COLO668 (cell line): ENCODE data around the gene GMDS.

Source experiments
- DNase-seq: peaks from one replicate; lab custom pipeline; 2025; ENCODE audit not compliant: unreplicated experiment; lab: John Stamatoyannopoulos, UW

Gene GMDS

DNA sequence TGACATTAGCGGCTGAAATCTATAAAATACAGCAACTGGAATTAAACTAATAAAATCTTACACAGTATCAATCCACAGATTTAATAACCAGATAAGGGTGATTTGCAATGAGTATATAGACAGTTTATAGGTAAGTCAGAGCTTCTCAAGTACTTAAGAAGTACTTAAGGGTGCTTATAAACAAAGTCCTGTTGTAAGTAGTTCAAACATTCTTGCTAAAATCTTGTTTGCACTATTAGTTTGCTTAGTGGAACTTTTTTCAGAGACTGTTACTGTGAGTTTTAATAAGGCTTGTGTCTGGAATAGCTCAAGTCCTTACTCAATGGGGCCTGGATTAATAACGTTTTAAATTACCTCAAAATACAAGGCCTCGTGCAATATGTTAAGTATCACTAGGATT lies 240.5 kb downstream of the GMDS start:
- DNase-seq = no peak

DNA sequence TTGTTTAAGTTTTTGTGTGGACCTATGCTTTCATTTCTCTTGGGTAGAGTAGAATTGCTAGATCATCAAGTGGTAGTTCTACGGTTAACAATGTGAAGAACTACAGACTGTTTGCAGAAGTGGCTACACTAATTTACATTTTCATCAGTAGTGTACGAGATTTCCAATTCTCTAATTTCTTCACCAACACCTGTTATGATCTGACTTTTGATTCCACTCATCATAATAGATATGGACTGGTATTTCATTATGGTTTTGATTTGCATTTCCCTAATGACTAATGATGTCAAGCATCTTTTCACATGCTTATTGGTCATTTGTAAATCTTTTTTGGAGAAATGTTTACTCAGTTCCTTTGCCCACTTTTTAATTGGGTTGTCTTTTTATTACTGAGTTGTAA lies 244.4 kb downstream of the GMDS start:
- DNase-seq = no peak

DNA sequence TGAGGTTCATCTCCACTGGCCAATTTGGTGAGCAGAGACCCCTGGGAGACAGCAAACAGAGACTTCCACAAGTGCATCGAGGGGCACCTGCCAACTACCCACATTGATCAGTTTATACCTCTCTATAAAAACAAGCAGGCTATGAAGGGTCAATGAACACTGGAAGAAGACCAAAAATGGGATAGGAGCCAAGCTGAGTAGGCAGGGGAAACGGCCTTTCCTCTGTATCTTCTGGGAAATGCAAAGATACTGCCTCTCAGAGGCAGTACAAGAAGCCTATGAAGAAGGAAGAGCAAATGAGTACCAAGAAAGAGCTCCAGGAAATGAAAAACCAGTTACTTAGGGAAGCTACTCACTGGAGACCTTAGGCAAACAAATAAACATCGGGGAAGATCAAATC lies 247.7 kb downstream of the GMDS start:
- DNase-seq = no peak

DNA sequence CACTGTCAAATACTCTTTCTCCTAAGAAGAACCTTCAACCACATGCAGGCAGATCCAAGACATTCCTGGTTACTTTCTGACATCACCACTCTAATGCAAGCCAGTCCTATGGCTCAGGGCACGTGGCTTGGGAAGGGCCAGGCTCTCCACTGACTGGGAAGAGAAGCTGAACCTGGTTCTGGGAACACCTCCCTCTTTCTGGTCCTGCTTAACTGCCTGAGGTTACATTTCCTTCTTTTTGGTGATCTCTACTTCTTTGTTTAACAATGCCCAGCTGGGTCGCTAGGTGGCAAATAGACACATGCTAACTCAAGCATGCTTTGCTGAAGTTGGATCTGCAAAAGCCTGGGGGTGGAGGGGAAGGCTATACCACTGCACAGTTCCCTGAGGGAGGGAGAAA lies 249.8 kb downstream of the GMDS start:
- peak; percentile 2 for DNase-seq

DNA sequence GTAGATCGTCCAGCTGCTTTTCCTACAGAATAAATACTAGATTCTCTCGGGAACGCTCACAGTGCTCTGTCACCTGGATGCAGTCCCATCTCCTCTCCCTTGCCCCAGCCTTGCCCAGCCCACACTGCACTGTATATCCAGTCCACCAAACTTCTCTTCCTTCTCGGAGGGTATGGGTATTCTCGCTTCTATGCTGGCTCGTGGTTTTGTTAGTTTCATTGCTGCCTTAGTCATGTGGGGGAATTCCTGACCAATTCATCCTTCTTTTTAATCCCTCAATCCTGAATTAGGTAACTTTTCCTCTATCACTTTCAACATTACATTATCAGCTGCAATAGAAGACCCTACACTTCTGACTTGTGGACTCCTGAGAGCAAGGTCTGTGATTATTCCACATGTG lies 252.4 kb downstream of the GMDS start:
- DNase-seq = no peak

DNA sequence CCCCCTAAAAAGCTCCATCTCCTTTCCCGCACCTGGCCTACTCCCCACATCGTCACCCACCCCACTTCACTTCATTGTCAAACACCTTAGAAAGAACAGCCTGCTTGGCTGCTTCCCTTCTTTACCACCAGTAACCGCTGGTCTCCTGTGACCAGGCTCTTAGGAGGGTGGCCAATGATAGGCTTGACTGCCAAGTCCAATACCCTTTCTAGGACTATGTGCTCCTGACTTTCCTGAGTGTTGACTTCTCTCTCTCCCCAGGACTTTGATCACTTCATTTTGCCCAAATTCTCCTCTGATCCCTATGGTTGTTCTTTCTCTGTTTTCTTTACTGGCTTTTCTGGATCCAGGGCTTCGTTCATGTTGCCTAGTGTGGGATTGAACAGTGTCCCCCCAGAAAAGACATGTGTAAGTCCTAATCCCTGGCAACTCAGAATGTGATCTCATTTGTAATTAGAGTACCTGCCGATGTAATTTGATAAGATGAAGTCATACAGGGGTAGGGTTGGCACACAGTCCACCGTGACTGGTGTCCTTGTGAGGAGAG lies 254.0 kb downstream of the GMDS start:
- no peak for DNase-seq

DNA sequence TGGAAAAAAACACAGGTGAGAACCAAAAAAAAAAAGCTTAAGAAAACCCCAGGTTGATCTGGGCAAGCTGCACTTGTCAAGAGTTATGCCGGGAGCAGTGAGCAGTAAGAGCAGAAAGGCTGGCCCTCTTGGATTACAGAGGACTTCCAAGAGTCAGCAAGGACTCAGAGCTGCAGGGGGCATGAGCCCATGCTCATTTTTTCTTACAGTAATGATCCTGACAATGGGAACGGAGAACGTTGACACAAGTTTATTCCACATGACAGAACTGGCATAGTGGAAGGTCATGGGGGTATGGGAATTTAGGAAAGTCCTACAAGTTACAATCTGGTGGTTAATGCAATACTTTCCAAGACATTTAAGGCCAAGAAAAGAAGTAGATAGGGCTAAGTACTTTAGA lies 256.6 kb downstream of the GMDS start:
- no peak for DNase-seq

DNA sequence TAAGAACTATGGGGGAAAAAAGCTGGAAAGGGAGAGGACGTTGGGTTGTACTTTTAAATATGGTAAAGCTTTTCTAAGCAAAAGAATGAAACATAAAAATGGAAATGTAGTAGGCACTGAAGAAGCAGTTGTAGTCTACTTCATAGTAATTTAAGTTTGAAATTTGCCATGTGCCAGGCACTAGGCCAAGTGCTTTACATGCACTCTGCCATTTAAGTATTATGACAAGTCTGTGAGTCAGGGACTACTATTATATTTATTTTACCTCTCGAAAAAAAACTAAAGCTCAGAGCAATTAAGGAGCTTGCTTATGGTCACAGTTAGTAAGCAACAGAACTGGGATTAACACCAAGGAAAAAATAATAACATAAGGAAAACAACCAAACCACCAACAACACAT lies 257.8 kb downstream of the GMDS start:
- no peak for DNase-seq

DNA sequence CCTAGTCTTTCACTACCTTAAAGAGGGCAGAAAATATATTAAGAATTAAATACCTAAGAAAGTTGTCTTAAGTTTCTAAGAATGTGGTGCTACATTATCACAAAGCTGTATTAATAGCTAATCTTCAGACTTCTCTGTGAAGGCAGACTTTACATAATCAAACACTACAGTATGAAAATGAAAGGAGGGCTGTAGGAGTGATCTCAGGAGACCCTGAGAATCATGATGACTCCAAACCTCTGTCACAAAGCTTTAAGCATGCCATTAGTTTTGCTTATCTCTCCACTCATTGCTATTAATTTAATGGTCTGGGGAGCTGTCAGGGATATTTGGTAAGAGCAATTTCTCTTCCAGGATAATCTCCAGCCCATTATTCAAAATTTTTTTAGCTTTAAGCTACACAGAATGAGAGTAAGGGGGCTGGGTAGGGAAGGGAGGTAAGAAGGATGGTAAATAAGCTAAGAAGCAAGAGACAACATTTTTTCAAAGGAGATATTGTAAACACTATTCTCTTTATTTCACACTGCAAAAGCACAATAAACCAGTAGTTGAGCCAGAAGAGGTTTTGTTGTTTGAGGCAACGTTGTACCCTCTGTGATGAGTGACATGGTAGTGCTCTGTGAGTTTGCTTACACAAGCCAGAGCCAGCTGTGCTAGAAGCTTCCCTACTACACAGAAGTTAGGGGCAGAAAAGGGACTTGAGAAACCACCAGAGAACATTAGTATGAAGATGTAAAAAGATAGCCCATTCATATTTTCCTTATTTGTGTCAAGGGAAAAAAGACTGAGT lies 258.8 kb downstream of the GMDS start:
- no peak for DNase-seq

DNA sequence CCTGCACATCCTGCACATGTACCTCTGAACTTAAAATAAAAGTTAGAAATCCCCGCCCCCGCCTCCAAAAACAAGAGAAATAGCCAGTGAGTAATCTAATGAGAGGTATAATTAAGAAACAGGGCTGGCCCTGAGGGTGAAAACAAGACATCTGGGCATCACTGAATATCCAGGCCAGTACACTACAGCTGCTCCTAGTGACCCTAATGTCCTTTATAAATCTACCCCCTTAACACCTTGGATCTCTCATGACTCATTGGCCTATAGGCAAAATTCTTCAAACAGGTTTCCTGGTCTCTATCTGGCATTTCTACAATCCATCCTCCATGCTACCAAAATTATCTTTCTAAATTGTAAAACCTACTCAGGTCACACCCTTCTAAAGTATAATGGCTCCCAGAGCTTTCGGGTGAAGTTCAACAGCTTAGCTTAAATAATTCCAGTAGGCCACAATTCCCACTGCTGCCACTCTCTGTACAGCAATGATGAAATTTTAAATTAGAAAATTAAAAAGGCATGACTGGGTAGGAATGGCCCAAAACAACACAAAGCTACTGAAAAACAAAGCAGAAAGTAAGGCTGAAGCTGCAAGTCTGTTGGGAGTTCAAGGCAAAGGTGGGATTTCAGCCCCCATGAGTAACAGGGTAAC lies 260.9 kb downstream of the GMDS start:
- no peak for DNase-seq

DNA sequence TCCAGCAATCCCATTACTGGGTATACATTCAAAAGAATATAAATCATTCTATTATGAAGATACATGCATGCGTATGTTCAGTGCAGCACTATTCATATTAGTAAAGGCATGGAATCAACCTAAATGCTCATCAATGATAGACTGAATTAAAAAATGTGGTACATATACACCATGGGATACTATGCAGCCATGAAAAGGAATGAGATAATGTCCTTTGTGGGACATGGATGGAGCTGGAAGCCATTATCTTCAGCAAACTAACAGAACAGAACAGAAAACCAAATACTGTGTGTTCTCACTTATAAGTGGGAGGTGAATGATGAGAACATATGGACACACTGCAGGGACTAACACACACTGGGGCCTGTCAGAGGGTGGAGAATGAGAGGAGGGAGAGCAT lies 261.6 kb downstream of the GMDS start:
- no peak for DNase-seq

DNA sequence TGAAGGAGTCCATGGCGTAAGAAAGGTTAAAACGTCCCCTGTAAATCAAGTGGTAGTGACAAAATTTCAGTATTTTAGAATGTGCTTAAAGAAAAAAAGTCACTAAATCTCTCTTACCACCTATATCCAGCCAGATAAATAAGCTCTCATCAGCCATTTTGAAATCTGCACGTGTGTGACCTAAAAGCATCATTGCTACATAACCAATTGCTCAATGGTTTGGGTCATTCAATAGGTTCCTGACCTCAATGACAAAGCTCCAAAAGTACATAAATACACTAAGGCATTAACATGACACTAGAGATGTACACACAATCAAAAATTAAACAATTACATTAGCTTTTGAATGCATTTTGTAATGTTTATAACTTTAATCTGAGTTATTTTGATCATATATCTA lies 272.4 kb downstream of the GMDS start:
- DNase-seq = no peak

DNA sequence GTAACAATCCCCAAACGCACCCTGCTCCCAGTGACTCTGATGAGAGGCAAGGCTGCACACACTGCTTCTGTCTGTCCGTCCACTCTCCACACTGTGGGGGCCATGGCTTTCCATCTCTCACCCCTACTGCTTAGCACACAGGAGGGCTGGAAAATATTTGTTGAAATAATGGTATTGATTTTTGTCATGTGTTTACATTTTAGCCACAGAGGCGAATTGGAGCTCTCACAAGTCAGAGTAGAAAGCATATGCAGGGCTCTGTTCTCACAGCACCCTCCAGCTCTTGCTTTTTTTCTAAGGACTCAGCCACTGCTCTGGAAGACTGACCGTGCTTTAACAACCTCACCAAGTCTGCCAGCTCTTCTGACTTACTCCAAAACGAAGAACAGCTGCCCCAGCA lies 273.8 kb downstream of the GMDS start:
- peak; percentile 19 for DNase-seq

DNA sequence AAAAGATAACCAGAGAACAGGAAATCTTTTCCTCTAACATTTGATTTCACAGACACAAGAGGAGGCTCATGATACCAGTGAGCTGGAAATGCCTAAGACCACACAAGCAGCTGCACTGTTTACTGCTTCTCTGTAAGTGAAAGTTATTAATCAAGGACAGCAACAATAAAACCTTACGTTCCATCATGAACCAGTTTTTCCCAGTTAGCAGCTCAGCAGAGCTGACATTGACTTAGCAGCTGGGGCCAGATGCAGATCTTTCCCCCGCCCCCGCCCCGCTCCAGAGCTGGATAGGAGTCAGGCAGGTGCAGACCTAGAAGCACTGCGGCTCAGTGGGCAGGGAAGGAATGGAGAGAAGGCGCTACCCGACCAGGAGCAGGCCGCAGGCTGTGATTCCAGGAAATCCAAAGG lies 275.2 kb downstream of the GMDS start:
- DNase-seq = peak; percentile 80

DNA sequence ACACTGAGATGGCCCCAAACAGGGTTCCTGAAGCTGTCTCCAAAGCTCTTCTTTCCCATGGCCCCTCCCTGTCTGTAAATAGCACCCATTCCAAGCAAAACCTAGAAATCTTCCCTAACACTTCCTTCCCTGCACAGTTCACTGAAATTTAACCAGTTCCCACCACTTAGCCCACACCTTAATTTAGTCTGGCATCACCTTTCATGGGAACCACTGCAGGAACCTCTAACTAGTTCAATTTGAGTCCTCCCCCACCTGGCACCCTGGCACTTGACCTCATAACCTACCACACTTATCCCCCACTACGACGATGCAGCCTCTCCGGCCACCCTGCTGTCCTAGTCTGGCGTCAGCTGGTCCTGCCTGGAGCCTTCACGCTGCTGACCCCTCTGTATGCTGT lies 278.7 kb downstream of the GMDS start:
- DNase-seq = no peak

DNA sequence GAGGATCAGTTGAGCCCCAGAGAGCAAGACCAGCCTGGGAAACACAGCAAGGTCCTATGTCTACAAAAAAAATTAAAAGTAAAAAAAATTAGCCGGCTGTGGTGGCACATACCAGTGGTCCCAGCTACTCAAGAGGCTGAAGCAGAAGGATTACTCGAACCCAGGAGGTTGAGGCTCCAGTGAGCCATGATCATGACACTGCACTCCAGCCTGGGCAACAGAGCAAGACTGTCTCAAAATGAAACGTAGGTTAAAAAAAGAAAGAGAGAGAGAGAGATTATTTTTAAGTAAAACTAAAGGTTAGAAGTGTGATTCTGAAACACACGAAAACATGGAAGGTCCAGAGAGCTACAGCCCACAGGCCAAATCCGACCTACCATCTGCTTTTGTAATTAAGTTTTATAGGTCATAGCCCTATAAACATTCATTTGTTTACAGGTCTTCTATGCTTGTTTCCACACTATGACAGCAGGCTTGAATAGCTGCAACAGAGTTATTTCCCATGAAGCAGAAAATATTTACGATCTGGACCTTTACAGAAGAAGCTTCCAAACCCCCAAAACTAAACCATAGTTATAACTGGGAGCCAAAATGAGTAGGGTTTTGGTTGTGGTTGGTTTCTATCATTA lies 279.7 kb downstream of the GMDS start:
- DNase-seq = no peak

DNA sequence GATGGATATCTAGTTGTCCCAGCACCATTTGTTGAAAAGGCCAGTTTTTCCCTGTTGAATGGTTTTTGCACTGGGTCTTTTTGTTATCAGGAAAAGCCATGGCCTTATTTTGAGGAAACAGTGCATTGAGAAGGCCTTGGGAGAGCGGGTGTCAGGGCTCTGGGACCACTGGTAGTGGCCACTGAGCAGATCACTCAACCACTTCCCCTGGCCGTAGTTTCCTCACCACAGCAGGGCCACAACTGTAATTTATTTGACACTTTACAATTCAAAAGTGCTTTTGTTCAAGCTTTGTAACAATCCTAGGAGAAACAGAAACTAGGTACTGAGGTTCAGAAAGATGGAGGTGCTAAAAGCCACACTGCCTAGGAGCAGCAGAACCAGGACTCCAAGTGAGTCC lies 281.8 kb downstream of the GMDS start:
- DNase-seq = no peak

DNA sequence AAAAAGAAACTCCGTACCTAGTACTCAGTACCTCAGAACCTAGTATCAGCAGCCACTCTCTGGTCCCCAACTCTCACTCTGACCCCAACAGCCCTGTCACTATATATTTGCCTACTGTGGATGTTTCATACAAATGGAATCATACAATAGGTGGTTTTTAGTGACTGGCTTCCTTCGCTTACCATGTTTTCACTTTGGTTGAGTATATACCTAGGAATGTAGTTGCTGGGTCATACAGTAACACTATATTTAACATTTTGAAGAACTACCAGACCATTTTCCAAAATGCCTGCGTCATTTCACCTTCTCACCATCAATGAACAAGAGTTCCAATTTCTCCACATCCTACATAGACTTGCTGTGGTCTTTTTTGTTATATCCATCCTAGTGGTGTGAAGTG lies 283.2 kb downstream of the GMDS start:
- no peak for DNase-seq

DNA sequence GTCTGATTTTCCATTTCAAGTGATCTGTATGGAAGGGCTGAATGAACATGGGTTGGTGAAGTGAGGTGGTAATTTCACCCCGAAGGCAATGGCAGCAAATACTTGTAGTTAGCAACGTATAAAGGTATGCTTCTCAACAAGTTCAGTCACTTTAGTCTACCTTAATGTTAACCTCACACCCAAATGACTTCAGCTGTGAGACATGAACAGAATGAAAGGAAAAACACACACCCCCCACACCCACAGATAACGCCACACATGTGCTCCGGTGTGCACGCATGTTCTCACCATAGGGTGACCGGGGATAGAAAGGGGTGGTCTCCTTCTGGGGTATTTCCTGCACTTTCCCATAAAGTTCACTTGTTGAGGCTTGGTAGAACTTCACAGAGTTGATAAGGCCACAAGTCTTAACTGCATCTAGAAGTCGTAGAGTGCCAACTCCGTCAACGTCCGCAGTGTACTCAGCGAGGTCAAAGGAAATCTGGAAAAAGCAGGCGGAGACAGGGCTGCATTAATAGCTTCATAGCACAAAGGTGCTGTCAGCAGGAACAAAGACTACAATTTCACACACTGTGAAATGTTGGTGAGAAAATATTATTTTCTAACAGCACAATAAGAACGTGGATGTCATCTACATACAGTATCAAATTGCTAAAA lies 284.8 kb downstream of the GMDS start:
- DNase-seq = no peak

DNA sequence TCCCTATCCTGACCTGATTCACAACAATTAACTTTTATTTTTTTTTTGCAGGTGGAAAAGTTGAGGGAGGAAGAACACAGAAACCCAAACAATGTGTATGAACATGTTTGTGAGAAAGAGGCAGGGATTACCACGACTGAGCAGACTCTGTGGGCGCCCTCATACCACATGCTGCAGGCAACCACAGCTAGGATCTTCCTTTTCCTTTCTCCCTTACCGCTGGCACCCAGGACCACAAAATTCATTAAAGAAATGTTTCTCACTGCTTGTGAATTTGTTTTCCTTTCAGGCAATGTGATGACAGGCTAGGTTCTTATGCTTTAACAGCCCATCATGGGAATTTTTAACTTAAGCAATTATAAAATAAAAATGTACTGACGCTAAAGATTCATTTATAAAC lies 287.1 kb downstream of the GMDS start:
- no peak for DNase-seq

DNA sequence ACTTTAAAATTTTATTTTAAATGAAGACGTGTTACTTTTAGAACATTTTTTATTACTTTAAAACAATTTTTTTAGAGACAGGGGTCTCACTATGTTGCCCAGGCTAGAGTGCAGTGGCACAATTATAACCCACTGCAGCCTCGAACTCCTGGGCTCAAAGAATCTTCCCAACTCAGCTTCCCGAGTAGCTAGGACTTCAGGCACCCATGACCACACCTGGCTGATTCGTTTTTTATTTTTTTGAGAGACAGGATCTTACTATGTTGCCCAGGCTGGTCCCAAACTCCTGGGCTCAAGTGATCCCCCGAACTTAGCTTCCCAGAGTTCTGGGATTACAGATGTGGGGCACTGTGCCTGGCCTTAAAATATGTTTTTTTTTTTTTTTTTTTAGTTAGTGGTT lies 287.7 kb downstream of the GMDS start:
- DNase-seq = no peak
